Mammary epithelial cell (primary cell): ENCODE measurements around the gene MKRN2OS.

Experiments used
- CTCF ChIP-seq, 2 donors: IDR thresholded peaks in 1 of 2; conservative IDR thresholded peaks in 1 of 2; 2 replicates each; pipeline ENCODE4 v1.5.1; 2011 to 2012; ENCODE audit warnings: inconsistent platforms in 2 of 2, low read length in 2 of 2, mild to moderate bottlenecking in 2 of 2, control low read depth in 1 of 2, low read depth in 1 of 2; ENCODE audit not compliant: insufficient read depth in 1 of 2; ENCODE audit errors: extremely low read depth in 1 of 2
- EZH2 ChIP-seq: IDR thresholded peaks from 2 replicates; pipeline ENCODE4 v1.6.1; 2012; ENCODE audit warnings: low read length, inconsistent platforms, borderline replicate concordance

GRCh38 chr3:12579905-12580304 is 34.6 kb upstream of the MKRN2OS start:
- TF ChIP-seq EZH2, result no peak
- no peak for TF ChIP-seq CTCF (conservative IDR thresholded peaks at IDR 0.05 in 1 of 2, IDR thresholded peaks at IDR 0.05 in 1 of 2; ENCODE audit: extremely low read depth in 1 of 2, insufficient read depth in 1 of 2, low read depth in 1 of 2, low read length in 2 of 2)
